Right ventricle myocardium inferior (tissue), 1 donor: ENCODE measurements around the gene IGFBP4. TPM values are rescaled to one million over a fixed set of nuclear protein-coding genes. Genes with fewer than 3 reads are reported as not detected.
A peak's percentile ranks its signal among the peaks of the same experiment; 100 is the strongest.

Experiments
- ATAC-seq: fragments of 200-7000 bp; cut with Tn5 transposase; one replicate; pipeline ENCODE4 v1.9.1; 2020; ENCODE audit warnings: mild to moderate bottlenecking, moderate library complexity
- DNase-seq: peaks from one replicate; pipeline ENCODE4 v3.0.0; 2021; ENCODE audit errors: missing footprints
- intact Hi-C: fragments of 100-400 bp; cut with DNase I; formaldehyde crosslinking; loops from one replicate; pipeline ENCODE4 v1.11.0; 2022
- total RNA-seq: library from RNA; stranded (reverse); fragmentation: NEBNext Ultra II Directional; extraction: Animal tissue kit (Norgen Biotek cat#: 25700); gene quantifications from one replicate; pipeline ENCODE4 v1.2.1, GENCODE V29; 2021
- donor health status: DM: no; HTN: yes; CAD: no; lungs with severe emphysema.

Gene IGFBP4
- total RNA-seq, 1 donor from 2014 or later = 228 TPM

DNA sequence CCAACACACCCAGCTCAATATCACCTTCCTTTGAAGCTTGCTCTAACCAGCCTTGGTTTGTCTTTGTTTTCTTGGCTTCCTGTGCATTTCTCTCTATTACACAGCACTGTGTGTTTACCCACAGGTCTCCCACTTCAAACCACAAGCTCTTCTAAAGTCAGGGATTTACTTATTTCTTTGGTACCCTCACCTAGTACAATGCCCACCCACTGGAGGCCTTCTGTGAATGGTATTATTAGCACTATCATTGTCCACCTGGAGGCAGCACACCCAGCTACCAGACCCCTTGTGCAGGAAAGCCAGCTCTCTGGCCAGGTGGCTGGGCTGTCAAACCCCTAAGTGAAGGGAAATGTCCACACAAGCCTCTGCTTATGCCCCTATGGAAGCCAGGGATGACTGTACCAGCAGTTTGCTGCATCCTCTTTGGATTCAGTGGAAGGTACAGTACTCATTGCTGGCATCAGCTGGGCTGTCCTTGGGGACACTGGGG lies 16.2 kb upstream of the IGFBP4 start:
- DNase-seq (no peak), ATAC-seq (no peak)
- intact Hi-C loops = no loop called here

DNA sequence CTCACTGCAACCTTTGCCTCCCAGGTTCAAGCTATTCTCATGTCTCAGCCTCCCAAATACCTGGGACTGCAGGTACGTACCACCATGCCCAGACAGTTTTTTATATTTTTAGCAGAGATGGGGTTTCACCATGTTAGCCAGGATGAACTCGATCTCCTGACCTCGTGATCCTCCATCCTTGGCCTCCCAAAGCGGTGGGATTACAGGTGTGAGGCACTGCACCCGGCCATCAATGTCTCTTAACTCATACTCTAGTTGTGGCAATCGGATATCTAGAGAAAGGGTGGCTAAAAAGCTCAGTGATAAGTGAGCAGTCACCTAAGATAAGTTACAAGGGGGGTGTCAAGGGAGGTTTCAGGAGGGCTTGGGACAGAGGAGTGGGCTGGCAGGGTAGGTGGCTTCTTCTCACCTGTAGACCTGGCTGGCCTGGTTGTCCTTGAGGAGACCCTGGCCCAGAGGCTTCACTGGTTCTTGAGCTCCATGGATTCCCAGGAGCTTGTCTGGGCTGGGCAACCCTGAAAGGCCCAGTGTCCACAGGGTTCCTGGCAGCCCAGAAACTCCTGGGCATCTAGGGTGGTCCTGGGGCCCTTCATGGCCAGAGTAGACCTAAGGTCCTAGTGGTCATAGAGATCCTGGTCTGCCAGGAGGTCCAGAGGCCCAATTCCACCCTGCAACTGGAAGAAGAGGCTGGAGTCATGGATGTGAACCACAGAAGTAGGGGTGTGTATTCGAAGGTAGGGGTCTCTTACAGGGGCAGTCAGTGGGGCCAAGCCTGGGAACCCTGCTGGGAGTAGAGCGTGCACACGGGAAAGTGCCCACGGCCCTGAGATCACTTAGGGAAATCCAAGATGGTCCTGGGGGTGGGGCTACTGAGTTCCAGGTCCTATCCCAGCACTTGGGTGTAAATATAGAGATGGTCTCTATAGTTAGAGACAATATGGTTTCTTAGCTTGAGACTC lies 12.7 kb upstream of the IGFBP4 start:
- no peak for ATAC-seq
- intact Hi-C loops = no loop called here
- DNase-seq = no peak

- intact Hi-C loops = no loop called here
- DNase-seq (no peak), ATAC-seq (no peak)
These were observed 12.0 kb upstream of the IGFBP4 start for GRCh38 chr17:40431231-40431602.

GRCh38 chr17:40432864-40433528 lies 10.3 kb upstream of the IGFBP4 start:
- DNase-seq (no peak), ATAC-seq (peak; percentile 2)
- intact Hi-C loops = no loop called here

DNA sequence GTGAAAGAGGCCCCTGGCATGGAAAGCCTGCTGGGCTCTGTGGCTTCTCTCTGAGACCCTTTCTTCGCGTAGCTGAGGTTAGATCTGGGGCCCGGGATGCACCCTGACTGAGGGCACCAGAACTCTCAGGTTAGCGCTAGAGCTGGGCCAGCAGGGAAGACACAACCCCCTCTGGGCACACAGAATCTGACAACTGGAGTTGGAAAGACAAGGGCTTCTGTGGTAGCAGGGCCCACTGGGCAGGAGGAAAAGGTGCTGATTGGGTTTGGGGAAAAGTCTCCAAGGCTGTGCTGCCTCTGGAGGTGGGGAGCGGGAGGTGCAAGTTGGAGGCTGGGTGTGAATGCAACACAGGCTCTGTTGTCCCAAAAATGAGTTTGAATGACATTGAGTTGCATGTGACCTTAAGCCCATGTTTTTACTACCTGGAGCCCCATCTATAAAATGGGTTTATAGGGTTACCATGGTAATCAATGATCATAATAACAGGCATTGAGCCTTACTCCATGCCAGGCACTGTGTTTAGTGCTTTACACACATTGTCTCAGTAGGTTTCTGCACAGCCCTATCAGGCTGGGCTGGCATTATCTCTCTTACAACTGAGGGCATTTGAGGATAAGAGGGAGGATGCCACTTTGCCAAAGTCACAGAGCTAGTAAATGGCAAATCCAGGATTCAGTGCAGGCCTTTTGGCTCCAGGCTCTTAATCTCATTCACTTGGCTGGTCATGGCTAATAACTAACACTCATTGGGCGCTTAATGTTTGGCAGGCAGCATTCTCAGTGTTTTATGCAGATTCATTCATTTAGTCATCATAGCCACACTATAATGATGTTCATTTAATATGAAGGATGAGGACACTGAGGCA lies 9.5 kb upstream of the IGFBP4 start:
- ATAC-seq (no peak), DNase-seq (no peak)
- intact Hi-C loops = no loop called here

- no peak for ATAC-seq
- intact Hi-C loops = no loop called here
- no peak for DNase-seq
These were observed 6.6 kb upstream of the IGFBP4 start for GRCh38 chr17:40436636-40437035.

- intact Hi-C loops = no loop called here
- DNase-seq = no peak
These were observed 6.0 kb upstream of the IGFBP4 start for GRCh38 chr17:40437095-40437732.

DNA sequence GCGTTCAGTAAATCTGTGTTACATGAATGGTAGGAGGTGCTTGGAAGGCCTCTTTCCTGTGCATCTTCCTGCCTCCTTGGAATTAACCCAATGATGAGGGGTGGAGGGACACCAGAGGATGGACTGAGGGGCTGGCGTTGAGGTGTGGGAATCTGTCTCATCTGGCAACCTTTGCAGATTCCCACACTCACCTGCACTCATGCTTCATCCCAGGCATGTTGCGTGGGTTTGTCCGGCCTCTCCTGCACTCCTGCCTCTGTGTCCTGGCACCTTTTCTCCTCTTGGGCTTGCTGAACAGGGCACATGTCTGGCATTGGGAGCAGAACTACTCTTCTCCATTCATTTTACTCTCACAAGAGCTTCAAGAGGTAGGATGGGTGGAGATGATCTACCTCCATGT lies 3.1 kb upstream of the IGFBP4 start:
- DNase-seq (no peak), ATAC-seq (no peak)
- intact Hi-C loops = loop anchor here (5.0 kb wide), 1 partner anchor 43 kb away; no protein-coding TSS in a partner anchor

More at GRCh38 chr17:40437095-40437732, 6.0 kb upstream of the IGFBP4 start:
- ATAC-seq = peak; percentile 67

GRCh38 chr17:40442392-40443195 lies 656 bp upstream of the IGFBP4 start:
- intact Hi-C loops = loop anchor here (5.0 kb wide), 1 partner anchor 45 kb away; no protein-coding TSS in a partner anchor
- DNase-seq (peak; percentile 81), ATAC-seq (peak; percentile 28)

GRCh38 chr17:40443988-40444899 lies 994 bp downstream of the IGFBP4 start:
- intact Hi-C loops = loop anchor here (5.0 kb wide), 1 partner anchor 47 kb away; no protein-coding TSS in a partner anchor
- no peak for DNase-seq
- ATAC-seq = no peak

DNA sequence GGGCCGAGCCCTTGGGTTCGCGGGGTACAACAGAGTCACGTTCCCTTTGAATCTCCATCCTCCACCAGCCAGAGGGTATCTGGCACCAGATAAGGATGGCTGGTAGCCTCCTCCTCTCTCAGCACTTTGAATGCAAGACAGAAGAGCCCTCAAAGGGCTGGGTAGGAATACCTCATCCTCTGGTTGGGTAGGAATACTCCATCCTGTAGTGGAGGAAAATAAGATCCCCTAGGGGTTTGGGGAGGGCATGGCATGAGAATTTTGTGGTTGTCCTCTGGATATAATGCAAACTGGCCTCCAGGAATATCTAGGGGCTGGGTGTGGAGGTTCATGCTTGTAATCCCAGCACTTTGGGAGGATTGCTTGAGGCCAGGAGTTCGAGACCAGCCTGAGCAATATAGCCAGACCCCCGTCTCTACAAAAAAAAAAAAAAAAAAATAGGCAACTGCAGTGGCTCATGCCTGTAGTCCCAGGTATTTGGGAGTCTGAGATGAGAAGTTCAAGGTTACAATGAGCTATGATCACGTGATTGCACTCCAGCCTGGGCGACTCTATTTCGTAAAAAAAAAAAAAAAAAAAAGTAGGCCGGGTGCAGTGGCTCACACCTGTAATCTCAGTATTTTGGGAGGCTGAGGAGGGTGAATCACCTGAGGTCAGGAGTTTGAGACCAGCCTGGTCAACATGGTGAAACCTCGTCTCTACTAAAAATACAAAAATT lies 2.7 kb downstream of the IGFBP4 start:
- DNase-seq (no peak), ATAC-seq (no peak)
- intact Hi-C loops = no loop called here

- DNase-seq (no peak), ATAC-seq (peak; percentile 48)
- intact Hi-C loops = no loop called here
These were observed 3.9 kb downstream of the IGFBP4 start for GRCh38 chr17:40447148-40447644.

- no peak for DNase-seq
- no peak for ATAC-seq
- intact Hi-C loops = no loop called here
These were observed 4.6 kb downstream of the IGFBP4 start for GRCh38 chr17:40447806-40448205.

- no peak for DNase-seq
- intact Hi-C loops = no loop called here
- ATAC-seq = no peak
These were observed 5.0 kb downstream of the IGFBP4 start for GRCh38 chr17:40448213-40448638.

DNA sequence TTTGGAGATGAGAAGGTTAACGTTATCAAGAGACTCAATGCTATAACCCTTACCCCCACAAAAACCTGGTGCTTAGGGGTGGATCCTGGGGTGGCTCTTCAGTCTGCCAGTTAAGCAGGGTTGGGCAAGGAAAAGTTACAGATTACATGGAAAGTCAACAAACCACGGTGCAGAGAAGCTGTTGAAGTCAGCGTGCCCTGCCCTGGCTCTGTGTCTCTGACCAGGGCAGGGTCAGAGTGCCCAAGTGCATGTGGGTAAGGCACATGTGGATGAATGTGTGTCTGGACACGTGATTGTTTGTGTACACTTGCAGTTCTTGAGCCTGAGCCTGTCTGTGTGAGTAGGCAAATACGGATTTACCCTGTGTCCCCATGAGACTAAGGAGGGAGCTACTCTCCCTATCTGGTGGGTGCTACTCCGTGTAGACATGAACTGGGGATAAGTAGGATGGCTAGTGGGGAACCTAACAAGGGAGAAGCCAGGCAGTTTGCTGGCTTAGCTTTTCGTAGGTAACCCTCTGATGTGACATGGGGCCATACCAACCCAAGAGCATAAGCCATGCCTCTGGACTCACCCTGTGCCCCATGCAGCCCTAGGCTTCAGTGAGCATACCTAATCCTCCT lies 5.5 kb downstream of the IGFBP4 start:
- intact Hi-C loops = no loop called here
- ATAC-seq (no peak), DNase-seq (no peak)
